Stimulated activated CD8-positive, alpha-beta memory T cell treated with anti-CD3 and anti-CD28 coated beads, Interleukin-4, amount 100 ng/mL, for 24 hours (primary cell): Measurements from ENCODE around the gene PODXL.

Experiments used
- DNase-seq: peaks from one replicate; pipeline ENCODE4 v3.0.0-alpha.2; 2020; ENCODE audit warnings: low read depth

Gene PODXL

GRCh38 chr7:131556053-131556908 is at the start of gene PODXL:
Gene PODXL, minus strand, starts transcription at chr7:131556628. Its CDS starts 269 bp downstream, at chr7:131556359.
- peak; percentile 37 for DNase-seq

DNA sequence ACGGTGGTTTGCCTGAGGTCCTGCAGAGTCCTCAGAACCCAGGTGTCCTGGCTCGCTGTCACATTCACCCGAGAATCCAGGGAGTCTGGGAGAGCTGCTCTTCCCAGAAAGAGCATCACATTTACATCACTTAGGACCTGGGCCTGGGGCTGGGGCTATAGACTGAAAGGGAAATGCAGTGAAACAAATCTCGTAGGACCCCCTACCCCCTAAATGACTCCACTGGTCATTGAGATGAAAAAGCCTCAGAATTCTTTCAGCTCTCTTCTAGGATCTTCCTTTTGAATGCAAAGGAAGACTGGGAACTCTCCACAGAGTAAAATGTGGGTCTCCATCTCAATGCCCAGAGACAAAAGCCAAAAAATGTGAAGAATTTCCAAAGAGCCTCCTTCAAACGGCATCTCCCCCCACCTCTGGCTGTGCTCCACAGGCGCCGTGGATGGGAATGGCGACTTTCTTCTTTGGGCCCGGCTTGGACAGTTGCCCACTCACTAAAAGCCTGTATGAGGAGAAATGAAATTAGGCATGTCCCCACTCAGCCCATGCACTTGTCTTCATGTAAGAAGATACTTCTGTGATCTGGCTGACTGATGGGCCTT is 49.0 kb upstream of the PODXL start:
- no peak for DNase-seq

GRCh38 chr7:131604841-131605279 is 48.4 kb upstream of the PODXL start:
- no peak for DNase-seq

- DNase-seq, result no peak
These were observed 47.5 kb upstream of the PODXL start for GRCh38 chr7:131603932-131604331.

DNA sequence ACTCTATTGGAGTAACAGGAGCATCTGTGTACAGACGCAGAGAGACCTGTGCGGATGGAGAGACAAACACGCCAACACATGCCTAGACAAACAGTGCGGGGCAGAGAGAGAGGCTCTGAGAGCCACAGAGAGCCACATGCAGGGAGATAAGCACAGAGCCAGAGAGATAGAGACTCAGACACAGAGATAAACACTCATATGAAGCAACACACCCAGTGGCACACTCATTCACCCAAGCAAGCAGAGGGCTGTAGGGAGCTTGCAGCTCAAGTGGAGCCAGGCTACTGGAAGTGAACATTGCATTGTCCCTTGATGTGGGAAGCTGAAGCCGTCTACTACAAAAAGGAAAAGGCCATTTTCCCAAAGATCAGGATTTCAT is 46.6 kb upstream of the PODXL start:
- DNase-seq, result no peak

- no peak for DNase-seq
These were observed 46.0 kb upstream of the PODXL start for GRCh38 chr7:131602304-131602993.

- no peak for DNase-seq
These were observed 43.9 kb upstream of the PODXL start for GRCh38 chr7:131600085-131600881.

DNA sequence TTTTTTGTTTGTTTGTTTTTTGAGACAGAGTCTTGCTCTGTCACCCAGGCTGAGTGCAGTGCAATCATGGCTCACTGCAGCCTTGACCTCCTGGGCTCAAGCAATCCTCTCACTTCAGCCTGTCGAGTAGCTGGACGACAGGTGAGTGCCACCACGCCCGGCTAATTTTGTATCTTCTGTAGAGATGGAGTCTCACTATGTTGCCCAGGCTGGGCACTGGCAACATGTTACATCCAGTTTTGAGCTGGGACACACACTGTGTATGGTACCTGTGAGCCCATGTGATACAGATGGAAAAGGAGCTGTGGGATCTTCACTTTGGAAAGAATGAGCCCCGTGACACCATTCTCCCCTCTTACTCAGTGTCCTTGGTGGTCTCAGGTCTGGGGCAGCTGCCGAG is 40.4 kb upstream of the PODXL start:
- DNase-seq, result no peak

DNA sequence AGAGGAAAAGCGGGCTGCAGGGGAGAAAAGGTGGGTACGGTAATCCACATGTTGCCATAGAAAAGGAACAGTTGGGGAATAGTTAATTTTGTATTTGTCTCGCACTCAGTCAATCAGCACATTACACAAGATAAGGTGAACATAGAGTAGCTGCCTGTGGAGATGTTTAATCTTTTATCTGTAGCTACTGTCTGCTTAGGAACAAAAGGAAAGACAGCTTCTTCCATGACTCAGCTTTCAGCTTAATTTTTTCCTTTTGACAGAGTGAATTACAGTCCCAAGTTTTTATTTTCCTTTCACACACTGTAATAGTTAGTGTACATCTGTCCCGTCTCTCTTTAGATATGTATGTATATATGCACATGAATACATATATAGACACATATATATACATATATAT is 39.3 kb upstream of the PODXL start:
- no peak for DNase-seq

- no peak for DNase-seq
These were observed 35.4 kb upstream of the PODXL start for GRCh38 chr7:131591687-131592319.

- DNase-seq, result no peak
These were observed 31.0 kb upstream of the PODXL start for GRCh38 chr7:131587315-131587923.

DNA sequence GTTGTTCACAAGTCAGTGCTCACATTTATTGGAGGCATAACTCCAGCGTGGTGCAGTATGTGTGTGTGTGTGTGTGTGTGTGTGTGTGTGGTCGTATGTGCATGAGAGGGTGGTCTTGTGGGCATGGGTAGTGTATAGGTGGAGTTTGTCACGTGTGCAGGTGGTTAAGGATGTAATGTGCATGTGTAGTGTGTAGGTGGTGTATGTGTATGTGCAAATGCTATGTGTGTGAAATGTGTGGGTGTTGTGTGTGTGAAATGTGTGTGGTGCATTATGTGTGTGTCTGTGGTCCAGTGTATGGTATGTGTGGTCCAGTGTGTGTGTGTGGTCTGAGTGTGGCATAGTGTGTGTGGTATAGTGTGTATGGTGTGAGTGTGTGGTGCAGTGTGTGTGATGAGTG is 30.3 kb upstream of the PODXL start:
- DNase-seq, result no peak

DNA sequence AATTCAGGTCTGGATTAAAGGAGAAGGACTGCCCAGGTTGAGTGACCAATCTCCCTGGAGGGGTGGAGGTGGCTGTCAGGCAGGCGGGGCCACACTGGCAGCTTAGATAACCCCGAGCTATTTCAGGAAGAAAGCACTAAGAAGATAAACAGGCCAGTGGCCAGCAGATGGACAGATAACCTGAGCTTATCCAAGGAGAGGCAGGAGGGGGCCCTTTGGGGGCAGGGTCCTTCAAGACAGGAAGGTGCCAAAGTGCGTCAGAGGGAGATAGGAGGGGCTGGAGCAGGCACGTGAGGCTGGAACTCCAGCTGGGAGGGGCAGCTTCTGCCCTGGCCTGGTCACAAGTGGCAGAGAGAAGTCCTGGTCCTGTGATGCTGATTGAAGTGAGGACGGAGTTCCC is 29.8 kb upstream of the PODXL start:
- no peak for DNase-seq

DNA sequence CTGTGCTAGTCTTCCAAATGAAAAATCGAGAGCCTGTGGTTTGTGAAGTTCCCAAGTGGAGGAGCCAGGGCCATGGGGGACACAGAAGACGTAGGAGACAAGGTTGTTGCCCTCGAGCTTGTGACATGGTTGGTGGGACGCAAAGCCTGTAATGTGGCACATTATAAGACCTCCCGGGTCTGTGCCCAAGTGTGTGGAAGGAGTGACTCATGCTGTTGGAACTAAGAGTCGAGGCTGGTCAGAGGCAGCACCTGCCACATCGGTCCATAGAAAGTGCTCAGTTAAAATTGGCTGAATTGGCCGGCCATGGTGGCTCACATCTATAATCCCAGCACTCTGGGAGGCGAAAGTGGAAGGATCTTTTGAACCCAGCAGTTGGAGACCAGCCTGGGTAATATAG is 27.0 kb upstream of the PODXL start:
- DNase-seq, result no peak

- DNase-seq, result no peak
These were observed 25.0 kb upstream of the PODXL start for GRCh38 chr7:131581241-131582051.

- no peak for DNase-seq
These were observed 22.2 kb upstream of the PODXL start for GRCh38 chr7:131578602-131579001.

DNA sequence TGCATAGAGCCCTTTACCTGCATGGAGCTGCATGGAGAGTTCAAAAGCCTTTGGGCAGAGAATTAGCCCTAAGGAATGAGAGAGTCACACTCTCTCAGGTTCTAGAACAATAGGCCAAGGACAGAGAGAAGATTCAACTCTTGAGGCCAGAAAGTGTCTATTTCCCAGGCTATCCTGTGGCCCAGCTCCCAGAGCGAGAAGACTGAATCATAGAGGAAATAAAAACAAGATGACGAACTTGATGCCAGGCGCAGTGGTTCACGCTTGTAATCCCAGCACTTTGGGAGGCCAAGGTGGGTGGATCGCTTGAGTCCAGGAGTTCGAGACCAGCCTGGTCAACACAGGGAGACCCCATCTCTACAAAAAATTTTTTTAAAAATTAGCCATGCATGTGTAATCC is 18.3 kb upstream of the PODXL start:
- no peak for DNase-seq

DNA sequence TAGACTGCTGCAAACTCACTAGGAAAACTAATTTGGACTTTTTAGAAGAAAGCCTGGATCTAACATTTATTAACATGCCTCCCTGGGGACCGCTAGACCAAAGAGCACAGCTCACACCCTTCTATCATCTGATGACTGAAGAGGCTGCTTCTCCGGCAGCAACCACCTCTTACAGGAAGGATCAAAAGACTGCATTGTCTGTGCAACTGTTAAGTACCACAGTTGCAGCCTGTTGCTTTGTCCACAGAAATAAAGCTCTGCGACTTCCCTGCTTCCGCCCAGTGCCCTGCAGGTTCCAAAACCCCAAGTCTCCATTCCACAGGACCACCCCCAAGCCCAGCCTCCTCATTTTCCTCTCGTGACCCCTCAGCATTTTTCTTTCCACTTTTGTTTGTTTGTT is 14.0 kb upstream of the PODXL start:
- no peak for DNase-seq

GRCh38 chr7:131568970-131569369 is 12.5 kb upstream of the PODXL start:
- DNase-seq, result no peak

DNA sequence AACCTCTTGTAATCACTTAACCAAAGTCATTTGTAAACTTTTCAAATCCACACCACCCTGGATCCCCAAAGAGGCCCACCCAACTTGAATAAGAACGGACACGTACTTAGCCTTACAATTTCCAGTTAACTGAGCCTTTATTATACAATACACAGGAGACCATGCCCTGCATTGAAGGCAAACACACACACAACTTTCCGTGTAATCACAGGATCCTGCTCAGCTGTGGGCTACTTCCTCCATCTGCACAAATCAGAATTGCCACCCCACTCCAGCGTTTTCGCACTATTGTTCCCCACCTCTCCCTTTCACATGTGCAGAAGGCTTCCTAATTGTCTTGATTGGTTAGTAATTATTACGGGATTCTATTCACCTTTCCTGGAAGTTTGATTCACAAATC is 12.1 kb upstream of the PODXL start:
- no peak for DNase-seq
